HepG2 (cell line): ENCODE results near the gene UCK2. TPM values are rescaled to one million over a fixed set of nuclear protein-coding genes. Genes with fewer than 3 reads are reported as not detected.

ENCODE experiments used
- ATAC-seq: fragments of 200-7000 bp; cut with Tn5 transposase; 3 replicates; pipeline ENCODE4 v1.9.1; 2020; ENCODE audit warnings: mild to moderate bottlenecking, moderate library complexity
- BruUV-seq: library from RNA; stranded (reverse); fragments of 400-500 nt; replicated peaks from 2 replicates; lab custom pipeline; 2021; lab: Mats Ljungman, UMichigan
- CTCF ChIA-PET: fragments of 300-600 bp; formaldehyde crosslinking; extraction: SDS; loops from one replicate; lab custom pipeline; 2021; ENCODE audit warnings: low total read pairs, inconsistent platforms, low intra/inter-chr PET ratio; lab: Yijun Ruan, JAX
- POLR2A ChIA-PET: fragments of 350-600 bp; sonication (Branson Sonifier 250); formaldehyde crosslinking; loops from one replicate; lab custom pipeline; 2020; ENCODE audit warnings: antibody characterized with exemption, inconsistent platforms; lab: Yijun Ruan, JAX
- DNase-seq: peaks from one replicate; pipeline ENCODE4 v3.0.0-alpha.2; 2015; ENCODE audit warnings: low spot score
- FAIRE-seq: peaks from 3 replicates; lab custom pipeline; 2011; peaks lifted over from hg19 to GRCh38; lab: Jason Lieb, UNC
- H2AFZ ChIP-seq: one replicate; pipeline ENCODE4 v1.6.1; 2011; ENCODE audit warnings: low read length, inconsistent platforms
- H3K27ac ChIP-seq: fragments of 300-600 bp; 3 replicates; pipeline ENCODE4 v1.8.0; 2011; ENCODE audit warnings: mixed run types, mild to moderate bottlenecking, mixed read lengths, low read length, inconsistent platforms; ENCODE audit not compliant: insufficient read depth; ENCODE audit errors: extremely low read length
- H3K27me3 ChIP-seq, 2 experiments: fragments of 200-600 bp in 1 of 2; 2 replicates in 1 of 2; 3 replicates in 1 of 2; pipeline versions ENCODE4 v1.6.0 to v1.8.0; 2011; ENCODE audit warnings: low read length in 2 of 2, mild to moderate bottlenecking in 2 of 2, moderate library complexity in 2 of 2, inconsistent platforms in 1 of 2; ENCODE audit not compliant: insufficient read depth in 2 of 2, control insufficient read depth in 1 of 2
- H3K36me3 ChIP-seq, 2 experiments: fragments of 200-600 bp in 1 of 2; replicated peaks in 1 of 2; 2 replicates in 1 of 2; 3 replicates in 1 of 2; pipeline versions ENCODE4 v1.5.1 to v1.8.0; 2011; ENCODE audit warnings: low read length in 2 of 2, inconsistent platforms in 1 of 2; ENCODE audit not compliant: insufficient read depth in 2 of 2, control insufficient read depth in 1 of 2
- H3K4me1 ChIP-seq: 2 replicates; pipeline ENCODE4 v1.5.1; 2012; ENCODE audit warnings: low read length, inconsistent platforms; ENCODE audit not compliant: insufficient read depth
- H3K4me2 ChIP-seq: 2 replicates; pipeline ENCODE4 v1.6.0; 2011; ENCODE audit warnings: low read depth, low read length, inconsistent platforms
- H3K4me3 ChIP-seq, 3 experiments: fragments of 200-600 bp in 1 of 3; sonication (generic), shearing (Covaris generic) in 1 of 3; replicated peaks in 1 of 3; 2 replicates each; pipeline ENCODE4 v1.5.1; 2011 to 2016; ENCODE audit warnings: low read length in 3 of 3, inconsistent platforms in 2 of 3, low read depth in 2 of 3, mild to moderate bottlenecking in 2 of 3, control low read depth in 1 of 3, mixed read lengths in 1 of 3; ENCODE audit not compliant: insufficient read depth in 1 of 3
- H3K79me2 ChIP-seq: one replicate; pipeline ENCODE4 v1.6.1; 2011; ENCODE audit warnings: low read length, inconsistent platforms; ENCODE audit not compliant: insufficient read depth
- H3K9ac ChIP-seq: 2 replicates; pipeline ENCODE4 v1.6.0; 2011; ENCODE audit warnings: mild to moderate bottlenecking, low read depth, low read length, inconsistent platforms; ENCODE audit not compliant: insufficient read depth
- H3K9me3 ChIP-seq: 2 replicates; pipeline ENCODE4 v1.5.1; 2012; ENCODE audit warnings: mild to moderate bottlenecking, low read length
- H4K20me1 ChIP-seq: 2 replicates; pipeline ENCODE4 v1.6.0; 2011; ENCODE audit warnings: inconsistent platforms, mild to moderate bottlenecking, low read length, moderate library complexity; ENCODE audit not compliant: insufficient read depth
- DNMT3B ChIP-seq: conservative IDR thresholded peaks from 2 replicates; pipeline ENCODE4 v1.6.1; 2016; ENCODE audit warnings: missing biosample characterization, control low read depth
- KLF15 ChIP-seq: sonication (generic); formaldehyde crosslinking; IDR thresholded peaks from 2 replicates; pipeline ENCODE4 v1.8.1; 2023; ENCODE audit warnings: borderline replicate concordance, mild to moderate bottlenecking, inconsistent platforms, missing genetic modification reagents, mixed read lengths
- RXRB ChIP-seq: IDR thresholded peaks from 2 replicates; pipeline ENCODE4 v1.6.1; 2016; ENCODE audit warnings: borderline replicate concordance, missing genetic modification reagents, missing compliant biosample characterization
- SNAI1 ChIP-seq: sonication (generic); formaldehyde crosslinking; IDR thresholded peaks from 2 replicates; pipeline ENCODE4 v1.5.0; 2020; ENCODE audit warnings: mild to moderate bottlenecking, missing genetic modification reagents, borderline replicate concordance
- TEAD3 ChIP-seq: optimal IDR thresholded peaks from 2 replicates; pipeline ENCODE3; 2016; ENCODE audit warnings: borderline replicate concordance
- ZNF207 ChIP-seq: fragments of 450-650 bp; IDR thresholded peaks from 2 replicates; pipeline ENCODE4 v1.6.1; 2016; ENCODE audit warnings: antibody characterized with exemption, borderline replicate concordance
- ZNF768 ChIP-seq: sonication (generic); formaldehyde crosslinking; IDR thresholded peaks from 2 replicates; pipeline ENCODE4 v1.4.0; 2020; ENCODE audit warnings: missing genetic modification reagents
- WGBS: methylation state at CpG from one replicate; pipeline ENCODE4 v1.1.6; 2017; ENCODE audit warnings: low lambda C conversion rate; 5-methylcytosine and 5-hydroxymethylcytosine counted together
- in situ Hi-C: cut with HindIII; loops from 2 replicates; pipeline ENCODE4 v1.10.0; 2017; ENCODE audit warnings: low pct_unique_long_range_greater_than_20kb; ENCODE audit not compliant: extremely low pct_ligation_motif_present
- intact Hi-C: fragments of 100-400 bp; cut with micrococcal nuclease; formaldehyde crosslinking; loops from one replicate; pipeline ENCODE4 v1.10.0; 2022; ENCODE audit not compliant: unreplicated experiment
- polyA plus RNA-seq, 8 experiments: library from polyadenylated mRNA; depleted of rRNA in 3 of 8; stranded (reverse) in 7 of 8; unstranded in 1 of 8; fragments of >200 nt; fragmentation: Illumina TruSeq in 4 of 8; extraction: Trizol in 4 of 8; gene quantifications; 2 replicates each; pipeline versions ENCODE4 v1.2.1 to v1.2.3, GENCODE V29; 2011 to 2016; ENCODE audit warnings: low read depth in 4 of 8, missing spikeins in 1 of 8, mixed read lengths in 1 of 8; ENCODE audit not compliant: insufficient read depth in 1 of 8
- total RNA-seq, 5 experiments: library from RNA; depleted of rRNA; stranded (reverse); fragments of >200 nt; fragmentation: Illumina TruSeq; extraction: Trizol; gene quantifications; 2 replicates each; pipeline ENCODE4 v1.2.3, GENCODE V29; 2016; ENCODE audit warnings: low read depth in 1 of 5
- TF ChIP-seq, protein P1 (sequence below), 2 experiments: sonication (generic) in 1 of 2; formaldehyde crosslinking in 1 of 2; IDR thresholded peaks; 2 replicates each; pipeline versions ENCODE4 v1.5.1 to v1.6.1; 2011 to 2020; ENCODE audit warnings: borderline replicate concordance in 1 of 2, low read depth in 1 of 2, low read length in 1 of 2, mild to moderate bottlenecking in 1 of 2, missing genetic modification reagents in 1 of 2, moderate library complexity in 1 of 2
- TF ChIP-seq, protein P2 (sequence below): sonication (generic); formaldehyde crosslinking; IDR thresholded peaks from 2 replicates; pipeline ENCODE4 v1.4.0; 2020; ENCODE audit warnings: low read depth, mild to moderate bottlenecking, missing genetic modification reagents

Gene UCK2
- total and polyA plus RNA-seq, 2 of the 13 experiments (the other 11 are each of a cell fraction or from before 2014, with no cell fraction given) = 64.3 to 78.0 TPM

DNA sequence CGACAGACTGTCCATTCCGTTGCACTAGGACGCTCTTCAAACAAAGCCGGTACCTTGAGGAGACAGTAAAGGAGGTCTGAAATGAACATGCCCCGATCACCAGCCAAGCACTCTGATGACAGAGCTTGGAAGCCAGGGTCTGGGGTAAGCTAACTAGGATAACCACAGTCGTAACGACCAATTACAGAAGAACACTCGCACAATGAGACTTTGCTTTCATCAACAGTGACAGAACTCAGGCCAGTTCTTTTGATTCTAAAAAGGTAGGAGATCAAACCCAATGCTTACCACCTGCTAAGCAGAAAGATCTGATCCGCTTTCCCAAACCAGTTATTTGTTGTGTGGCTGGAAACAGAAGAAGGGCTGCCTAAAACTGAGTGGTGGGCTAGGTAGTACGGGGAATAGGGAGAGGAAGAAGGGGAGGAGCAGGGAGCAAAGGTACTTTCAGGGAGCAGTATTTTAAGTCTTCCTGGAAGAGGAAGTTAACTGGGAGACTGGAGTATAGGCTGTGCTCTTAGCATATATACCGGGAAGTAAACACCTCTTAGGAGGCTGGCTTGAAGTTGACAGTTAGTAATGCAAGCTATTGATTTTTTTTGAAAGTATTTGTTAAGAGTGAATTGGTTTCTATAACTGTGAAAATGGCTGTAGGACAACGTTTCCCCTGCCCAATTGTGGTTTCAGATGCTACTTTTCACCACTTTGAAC lies 38.4 kb downstream of the UCK2 start (continued):
- TF ChIP-seq KLF15 (CRISPR knock-in tag) (no peak), RXRB (no peak)
- TF ChIP-seq, protein P1, sequence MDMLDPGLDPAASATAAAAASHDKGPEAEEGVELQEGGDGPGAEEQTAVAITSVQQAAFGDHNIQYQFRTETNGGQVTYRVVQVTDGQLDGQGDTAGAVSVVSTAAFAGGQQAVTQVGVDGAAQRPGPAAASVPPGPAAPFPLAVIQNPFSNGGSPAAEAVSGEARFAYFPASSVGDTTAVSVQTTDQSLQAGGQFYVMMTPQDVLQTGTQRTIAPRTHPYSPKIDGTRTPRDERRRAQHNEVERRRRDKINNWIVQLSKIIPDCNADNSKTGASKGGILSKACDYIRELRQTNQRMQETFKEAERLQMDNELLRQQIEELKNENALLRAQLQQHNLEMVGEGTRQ (IDR thresholded peaks at IDR 0.05; ENCODE audit: low read depth, low read length) = no peak
- TF ChIP-seq, protein P1 (CRISPR knock-in tag; IDR thresholded peaks at IDR 0.05; ENCODE audit: borderline replicate concordance) = no peak

DNA sequence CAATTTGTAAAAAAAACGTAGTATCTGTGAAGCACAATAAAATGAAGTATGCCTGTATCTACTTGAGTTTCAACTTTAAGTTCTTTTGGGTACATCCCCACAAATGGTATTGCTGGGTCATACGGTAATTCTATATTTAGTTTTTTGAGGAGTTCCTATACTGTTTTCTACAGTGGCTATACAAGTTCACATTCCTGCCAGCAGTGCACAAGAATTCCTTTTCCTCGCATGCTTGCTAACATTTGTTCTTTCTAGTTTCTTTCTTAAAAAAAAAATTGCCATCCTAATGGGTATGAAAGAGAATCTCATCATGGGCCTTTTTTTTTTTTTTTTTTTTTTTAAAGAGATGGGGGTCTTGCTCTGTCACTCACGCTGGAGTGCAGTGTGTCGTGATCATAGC lies 41.9 kb downstream of the UCK2 start:
- TF ChIP-seq SNAI1 (CRISPR knock-in tag) = no peak
- TF ChIP-seq DNMT3B (CRISPR knock-in tag) = no peak
- TF ChIP-seq ZNF207 = no peak
- TF ChIP-seq ZNF768 = no peak
- peak; percentile 30 for TF ChIP-seq TEAD3 (CRISPR knock-in tag)
- TF ChIP-seq, protein P2, sequence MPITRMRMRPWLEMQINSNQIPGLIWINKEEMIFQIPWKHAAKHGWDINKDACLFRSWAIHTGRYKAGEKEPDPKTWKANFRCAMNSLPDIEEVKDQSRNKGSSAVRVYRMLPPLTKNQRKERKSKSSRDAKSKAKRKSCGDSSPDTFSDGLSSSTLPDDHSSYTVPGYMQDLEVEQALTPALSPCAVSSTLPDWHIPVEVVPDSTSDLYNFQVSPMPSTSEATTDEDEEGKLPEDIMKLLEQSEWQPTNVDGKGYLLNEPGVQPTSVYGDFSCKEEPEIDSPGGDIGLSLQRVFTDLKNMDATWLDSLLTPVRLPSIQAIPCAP = no peak
- Histone ChIP-seq H3K9me3 (no peaks in the 10 kb centered on the region), H3K36me3 (0 out of 5 replicates have a peak, but pooled peaks cover 0 to 2% of the 10 kb centered on the region in 2 experiments), H3K27me3 (no peaks in the 10 kb centered on the region), H3K27ac (no peak overlapping the region), H3K4me3 (no peak overlapping the region), H3K4me2 (no peak overlapping the region), H3K4me1 (peaks cover 29% of the 10 kb centered on the region), H3K79me2 (peaks cover 91% of the 10 kb centered on the region), H3K9ac (no peak overlapping the region), H4K20me1 (peaks cover 4% of the 10 kb centered on the region; the same call in 1 of the 2 replicates), H2AFZ (no peak overlapping the region)
- WGBS = 93% methylated on average over 5 of the region's 5 CpGs
- no peak for ATAC-seq
- POLR2A ChIA-PET = no interaction called here
- no peak for DNase-seq
- CTCF ChIA-PET = no interaction called here
- intact Hi-C loops = no loop called here
- in situ Hi-C loops = no loop called here
- no peak for FAIRE-seq
- BruUV-seq = no TSS peak
